ENCODE data around the gene BTAF1. TPM values are rescaled to one million over a fixed set of nuclear protein-coding genes. Genes with fewer than 3 reads are reported as not detected.

BTAF1 gene
- 26.2 to 32.8 TPM (median 26.7 TPM) in 3 replicates for total RNA-seq
- long read RNA-seq, full-length matches to known transcripts, result 2 of 19 reads
- long read RNA-seq, partial matches to known transcripts, result 7 of 19 reads
- long read RNA-seq, other reads (novel, unspliced or antisense), result 10 of 19 reads

GRCh38 chr10:91923371-91924211 lies at the start of gene BTAF1:
Gene BTAF1, plus strand, starts transcription at chr10:91923770. Its CDS starts 307 bp downstream, at chr10:91924077.
- no peaks in the 10 kb centered on the region for H3K27me3 Mint-ChIP-seq (ENCODE audit: low read depth)
- DNase-seq (ENCODE audit: low spot score), result peak; percentile 94
- peaks cover 2% of the 10 kb centered on the region for H3K9me3 Mint-ChIP-seq (ENCODE audit: low read depth)
- peak within 1 kb of the TSS; percentile 100 for H3K27ac Mint-ChIP-seq (ENCODE audit: unreplicated experiment)
- peak within 1 kb of the TSS; percentile 81 for H3K4me3 Mint-ChIP-seq (ENCODE audit: unreplicated experiment)
- H3K36me3 Mint-ChIP-seq (ENCODE audit: low read depth), result peaks cover 6% of the 10 kb centered on the region
- TF ChIP-seq, protein P1, sequence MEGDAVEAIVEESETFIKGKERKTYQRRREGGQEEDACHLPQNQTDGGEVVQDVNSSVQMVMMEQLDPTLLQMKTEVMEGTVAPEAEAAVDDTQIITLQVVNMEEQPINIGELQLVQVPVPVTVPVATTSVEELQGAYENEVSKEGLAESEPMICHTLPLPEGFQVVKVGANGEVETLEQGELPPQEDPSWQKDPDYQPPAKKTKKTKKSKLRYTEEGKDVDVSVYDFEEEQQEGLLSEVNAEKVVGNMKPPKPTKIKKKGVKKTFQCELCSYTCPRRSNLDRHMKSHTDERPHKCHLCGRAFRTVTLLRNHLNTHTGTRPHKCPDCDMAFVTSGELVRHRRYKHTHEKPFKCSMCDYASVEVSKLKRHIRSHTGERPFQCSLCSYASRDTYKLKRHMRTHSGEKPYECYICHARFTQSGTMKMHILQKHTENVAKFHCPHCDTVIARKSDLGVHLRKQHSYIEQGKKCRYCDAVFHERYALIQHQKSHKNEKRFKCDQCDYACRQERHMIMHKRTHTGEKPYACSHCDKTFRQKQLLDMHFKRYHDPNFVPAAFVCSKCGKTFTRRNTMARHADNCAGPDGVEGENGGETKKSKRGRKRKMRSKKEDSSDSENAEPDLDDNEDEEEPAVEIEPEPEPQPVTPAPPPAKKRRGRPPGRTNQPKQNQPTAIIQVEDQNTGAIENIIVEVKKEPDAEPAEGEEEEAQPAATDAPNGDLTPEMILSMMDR (IDR thresholded peaks at IDR 0.05), result peak; percentile 11
- peaks cover 40% of the 10 kb centered on the region for H3K4me1 Mint-ChIP-seq (ENCODE audit: low read depth)

DNA sequence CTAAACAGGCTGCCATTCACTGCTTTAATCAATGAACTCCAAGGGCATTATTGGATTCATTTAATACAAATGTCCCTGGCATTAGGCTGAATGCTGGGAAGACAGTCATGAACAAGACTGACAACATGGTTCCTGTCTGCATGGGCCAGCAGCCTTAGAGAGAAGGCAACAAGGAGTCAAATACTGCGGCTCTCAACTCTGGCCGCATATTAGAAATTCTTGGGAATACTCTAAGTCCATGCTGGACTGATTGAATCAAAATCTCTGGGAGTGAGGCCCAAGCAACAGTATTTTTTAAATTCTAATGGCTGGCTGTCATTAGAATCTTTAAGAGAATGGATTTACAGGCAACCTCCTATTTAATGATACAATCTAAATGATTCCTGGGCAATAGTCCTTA lies 48.4 kb upstream of the BTAF1 start:
- Mint-ChIP-seq H3K36me3 (ENCODE audit: low read depth) (no peaks in the 10 kb centered on the region), H3K27ac (ENCODE audit: unreplicated experiment) (no peak overlapping the region), H3K4me3 (ENCODE audit: unreplicated experiment) (no peak overlapping the region), H3K9me3 (ENCODE audit: low read depth) (no peaks in the 10 kb centered on the region), H3K4me1 (ENCODE audit: low read depth) (peaks cover 3% of the 10 kb centered on the region), H3K27me3 (ENCODE audit: low read depth) (no peaks in the 10 kb centered on the region)
- TF ChIP-seq, protein P1 (IDR thresholded peaks at IDR 0.05), result no peak
- DNase-seq (ENCODE audit: low spot score), result no peak

DNA sequence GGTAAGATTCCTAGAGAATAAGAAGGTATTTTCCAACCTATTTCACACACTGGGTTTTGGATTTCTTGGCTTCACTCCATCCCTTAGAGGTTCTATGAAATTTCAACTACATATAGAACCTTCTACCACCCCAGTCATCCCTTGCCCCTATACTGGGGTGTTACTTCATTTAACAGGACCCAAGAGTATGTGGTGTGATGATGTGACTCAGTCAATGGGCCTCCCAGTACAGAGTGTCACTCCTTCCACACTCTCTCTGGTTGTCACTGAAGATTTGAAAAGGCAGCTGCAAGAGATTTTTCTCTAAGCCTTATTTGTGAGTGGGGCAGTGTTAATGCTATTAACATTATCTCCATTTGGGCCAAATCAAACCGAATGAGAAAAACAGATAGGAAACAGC lies 47.8 kb upstream of the BTAF1 start:
- H3K27ac Mint-ChIP-seq (ENCODE audit: unreplicated experiment), result no peak overlapping the region
- peaks cover 8% of the 10 kb centered on the region for H3K4me1 Mint-ChIP-seq (ENCODE audit: low read depth)
- no peak overlapping the region for H3K4me3 Mint-ChIP-seq (ENCODE audit: unreplicated experiment)
- H3K27me3 Mint-ChIP-seq (ENCODE audit: low read depth), result no peaks in the 10 kb centered on the region
- H3K36me3 Mint-ChIP-seq (ENCODE audit: low read depth), result no peaks in the 10 kb centered on the region
- DNase-seq (ENCODE audit: low spot score), result no peak
- no peaks in the 10 kb centered on the region for H3K9me3 Mint-ChIP-seq (ENCODE audit: low read depth)
- TF ChIP-seq, protein P1 (IDR thresholded peaks at IDR 0.05), result no peak

DNA sequence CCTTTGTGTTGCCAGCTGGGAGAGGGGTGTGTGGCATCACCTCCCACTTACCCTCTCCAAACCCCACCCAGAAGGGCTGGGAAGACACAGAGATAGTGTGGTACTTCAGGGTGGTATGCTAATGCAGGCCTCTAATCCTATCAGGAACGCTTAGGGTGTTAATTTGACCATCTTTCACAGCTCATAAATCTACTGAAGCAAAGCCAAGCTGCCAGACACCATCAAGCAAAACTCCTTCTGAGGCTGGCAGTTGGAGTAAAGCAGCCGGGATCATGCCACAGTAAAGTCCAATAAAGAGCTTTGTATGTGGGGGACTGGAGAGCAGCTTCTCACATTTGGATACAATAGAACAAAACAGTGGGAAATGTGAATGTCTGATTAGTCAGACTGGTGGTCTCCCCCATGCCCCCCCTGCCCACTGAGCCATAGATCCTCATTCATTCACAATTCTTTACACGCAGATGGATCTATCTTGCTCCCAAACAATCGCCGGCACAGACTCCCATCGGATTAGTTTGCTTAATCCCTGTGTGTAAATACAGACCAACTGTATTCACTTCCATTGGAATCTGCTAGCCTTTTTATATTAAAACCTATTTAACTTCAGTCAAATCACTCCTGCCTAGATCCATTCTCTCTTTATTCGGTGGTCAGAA lies 43.9 kb upstream of the BTAF1 start:
- TF ChIP-seq, protein P1 (IDR thresholded peaks at IDR 0.05), result no peak
- H3K4me3 Mint-ChIP-seq (ENCODE audit: unreplicated experiment), result no peak overlapping the region
- no peaks in the 10 kb centered on the region for H3K27me3 Mint-ChIP-seq (ENCODE audit: low read depth)
- H3K36me3 Mint-ChIP-seq (ENCODE audit: low read depth), result no peaks in the 10 kb centered on the region
- peaks cover 24% of the 10 kb centered on the region for H3K4me1 Mint-ChIP-seq (ENCODE audit: low read depth)
- DNase-seq (ENCODE audit: low spot score), result no peak
- no peak overlapping the region for H3K27ac Mint-ChIP-seq (ENCODE audit: unreplicated experiment)
- no peaks in the 10 kb centered on the region for H3K9me3 Mint-ChIP-seq (ENCODE audit: low read depth)

DNA sequence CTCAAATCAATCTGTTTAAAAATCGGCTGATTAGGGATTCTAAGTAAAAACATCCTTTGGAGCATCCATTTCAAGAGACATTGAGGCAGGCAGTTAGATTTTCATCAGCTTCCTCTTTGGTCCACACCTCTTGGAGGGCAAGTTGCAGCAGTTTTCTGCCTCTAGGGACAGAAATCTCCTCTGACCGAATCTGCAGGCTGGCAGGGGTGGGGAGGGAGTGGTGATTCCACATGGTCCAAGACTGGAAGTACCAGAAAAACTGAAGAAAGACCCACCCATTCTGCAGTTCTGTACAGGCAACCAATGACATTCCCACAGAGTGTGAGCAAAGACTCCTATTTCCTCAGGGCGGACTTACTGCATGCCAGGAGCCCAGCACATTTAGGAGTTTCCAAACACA lies 43.3 kb upstream of the BTAF1 start:
- peaks cover 31% of the 10 kb centered on the region for H3K4me1 Mint-ChIP-seq (ENCODE audit: low read depth)
- no peak overlapping the region for H3K4me3 Mint-ChIP-seq (ENCODE audit: unreplicated experiment)
- H3K36me3 Mint-ChIP-seq (ENCODE audit: low read depth), result no peaks in the 10 kb centered on the region
- TF ChIP-seq, protein P1 (IDR thresholded peaks at IDR 0.05), result peak; percentile 17
- no peaks in the 10 kb centered on the region for H3K27me3 Mint-ChIP-seq (ENCODE audit: low read depth)
- H3K27ac Mint-ChIP-seq (ENCODE audit: unreplicated experiment), result no peak overlapping the region
- no peaks in the 10 kb centered on the region for H3K9me3 Mint-ChIP-seq (ENCODE audit: low read depth)
- no peak for DNase-seq (ENCODE audit: low spot score)
